ENCODE measurements around the gene EMSY.

The EMSY gene

GRCh38 chr11:76459846-76460245 lies 15.0 kb downstream of the EMSY start:
- Histone ChIP-seq H3K27me3 (ENCODE audit: insufficient read depth, low read length) (no peaks in the 10 kb centered on the region), H3K36me3 (ENCODE audit: control insufficient read depth in 1 of 2, insufficient read depth in 2 of 2, low read length in 2 of 2) (peaks cover 8 to 10% of the 10 kb centered on the region in 2 experiments), H3K4me2 (ENCODE audit: low read length) (no peak overlapping the region), H3K4me1 (ENCODE audit: control insufficient read depth in 1 of 2, insufficient read depth in 2 of 2, low read length in 2 of 2) (peaks cover 0 to 2% of the 10 kb centered on the region in 2 experiments), H3K27ac (ENCODE audit: low read depth, low read length) (no peak overlapping the region), H3K4ac (ENCODE audit: low read depth, low read length) (no peak overlapping the region), H3K9me3 (ENCODE audit: insufficient read depth, low read depth, low read length) (no peaks in the 10 kb centered on the region), H3K18ac (ENCODE audit: low read length) (no peak overlapping the region), H4K12ac (ENCODE audit: low read depth, low read length) (no peak overlapping the region), H2BK120ac (ENCODE audit: insufficient read depth, low read length, poor library complexity) (no peak overlapping the region), H3K14ac (ENCODE audit: low read length) (no peak overlapping the region), H3K4me3 (ENCODE audit: low read depth, low read length) (no peak overlapping the region), H3K79me1 (ENCODE audit: low read length) (peaks cover 2% of the 10 kb centered on the region), H3K79me2 (ENCODE audit: control insufficient read depth, insufficient read depth, low read length, poor library complexity) (no peaks in the 10 kb centered on the region), H3K23ac (ENCODE audit: low read length) (no peak overlapping the region), H3K9ac (ENCODE audit: low read length) (no peak overlapping the region), H2BK5ac (ENCODE audit: low read depth, low read length, poor library complexity) (no peak overlapping the region), H2AK5ac (ENCODE audit: low read length) (no peak overlapping the region), H4K91ac (ENCODE audit: low read depth, low read length) (no peak overlapping the region), H2BK12ac (ENCODE audit: low read length) (no peak overlapping the region), H4K8ac (ENCODE audit: low read depth, low read length) (no peak overlapping the region), H2AFZ (ENCODE audit: insufficient read depth, low read length, poor library complexity) (no peak overlapping the region)
- no CpG with 5 or more reads among the region's 3 CpGs for WGBS (ENCODE audit: extremely low coverage, insufficient coverage, insufficient read length)
- no peak for DNase-seq

GRCh38 chr11:76462317-76462716 lies 17.5 kb downstream of the EMSY start:
- Histone ChIP-seq H2BK5ac (ENCODE audit: low read depth, low read length, poor library complexity) (no peak overlapping the region), H3K79me1 (ENCODE audit: low read length) (no peaks in the 10 kb centered on the region), H3K79me2 (ENCODE audit: control insufficient read depth, insufficient read depth, low read length, poor library complexity) (no peaks in the 10 kb centered on the region), H4K8ac (ENCODE audit: low read depth, low read length) (no peak overlapping the region), H3K18ac (ENCODE audit: low read length) (no peak overlapping the region), H2BK12ac (ENCODE audit: low read length) (no peak overlapping the region), H3K27me3 (ENCODE audit: insufficient read depth, low read length) (no peaks in the 10 kb centered on the region), H3K14ac (ENCODE audit: low read length) (no peak overlapping the region), H3K9me3 (ENCODE audit: insufficient read depth, low read depth, low read length) (no peaks in the 10 kb centered on the region), H3K4me1 (ENCODE audit: control insufficient read depth in 1 of 2, insufficient read depth in 2 of 2, low read length in 2 of 2) (no peaks in the 10 kb centered on the region), H3K4me2 (ENCODE audit: low read length) (no peak overlapping the region), H2AK5ac (ENCODE audit: low read length) (no peak overlapping the region), H2AFZ (ENCODE audit: insufficient read depth, low read length, poor library complexity) (no peak overlapping the region), H3K27ac (ENCODE audit: low read depth, low read length) (no peak overlapping the region), H3K9ac (ENCODE audit: low read length) (no peak overlapping the region), H3K23ac (ENCODE audit: low read length) (no peak overlapping the region), H4K91ac (ENCODE audit: low read depth, low read length) (no peak overlapping the region), H4K12ac (ENCODE audit: low read depth, low read length) (no peak overlapping the region), H3K36me3 (ENCODE audit: control insufficient read depth in 1 of 2, insufficient read depth in 2 of 2, low read length in 2 of 2) (peaks cover 8 to 13% of the 10 kb centered on the region in 2 experiments), H3K4ac (ENCODE audit: low read depth, low read length) (no peak overlapping the region), H3K4me3 (ENCODE audit: low read depth, low read length) (no peak overlapping the region), H2BK120ac (ENCODE audit: insufficient read depth, low read length, poor library complexity) (no peak overlapping the region)
- no peak for DNase-seq

- H3K23ac ChIP-seq (ENCODE audit: low read length): no peak overlapping the region
- no peak overlapping the region for H2BK12ac ChIP-seq (ENCODE audit: low read length)
- no peak overlapping the region for H2BK120ac ChIP-seq (ENCODE audit: insufficient read depth, low read length, poor library complexity)
- no peak overlapping the region for H4K12ac ChIP-seq (ENCODE audit: low read depth, low read length)
- no peak overlapping the region for H3K9ac ChIP-seq (ENCODE audit: low read length)
- H3K79me2 ChIP-seq (ENCODE audit: control insufficient read depth, insufficient read depth, low read length, poor library complexity): no peaks in the 10 kb centered on the region
- no CpG with 5 or more reads among the region's 4 CpGs for WGBS (ENCODE audit: extremely low coverage, insufficient coverage, insufficient read length)
- no peak overlapping the region for H3K27ac ChIP-seq (ENCODE audit: low read depth, low read length)
- no peak overlapping the region for H2AFZ ChIP-seq (ENCODE audit: insufficient read depth, low read length, poor library complexity)
- H3K18ac ChIP-seq (ENCODE audit: low read length): no peak overlapping the region
- H3K36me3 ChIP-seq (ENCODE audit: control insufficient read depth in 1 of 2, insufficient read depth in 2 of 2, low read length in 2 of 2): peaks cover 3 to 11% of the 10 kb centered on the region in 2 experiments
- no peak overlapping the region for H2AK5ac ChIP-seq (ENCODE audit: low read length)
- no peak overlapping the region for H3K4me3 ChIP-seq (ENCODE audit: low read depth, low read length)
- H3K79me1 ChIP-seq (ENCODE audit: low read length): no peaks in the 10 kb centered on the region
- H3K9me3 ChIP-seq (ENCODE audit: insufficient read depth, low read depth, low read length): no peaks in the 10 kb centered on the region
- no peaks in the 10 kb centered on the region for H3K27me3 ChIP-seq (ENCODE audit: insufficient read depth, low read length)
- no peak overlapping the region for H4K91ac ChIP-seq (ENCODE audit: low read depth, low read length)
- no peaks in the 10 kb centered on the region for H3K4me1 ChIP-seq (ENCODE audit: control insufficient read depth in 1 of 2, insufficient read depth in 2 of 2, low read length in 2 of 2)
- no peak overlapping the region for H2BK5ac ChIP-seq (ENCODE audit: low read depth, low read length, poor library complexity)
- no peak overlapping the region for H3K4ac ChIP-seq (ENCODE audit: low read depth, low read length)
- DNase-seq: no peak
- H3K14ac ChIP-seq (ENCODE audit: low read length): no peak overlapping the region
- H4K8ac ChIP-seq (ENCODE audit: low read depth, low read length): no peak overlapping the region
- H3K4me2 ChIP-seq (ENCODE audit: low read length): no peak overlapping the region
Measured at GRCh38 chr11:76465701-76466100, 20.9 kb downstream of the EMSY start.

GRCh38 chr11:76466666-76467065 lies 21.8 kb downstream of the EMSY start:
- Histone ChIP-seq H3K9ac (ENCODE audit: low read length) (no peak overlapping the region), H4K12ac (ENCODE audit: low read depth, low read length) (no peak overlapping the region), H3K36me3 (ENCODE audit: control insufficient read depth in 1 of 2, insufficient read depth in 2 of 2, low read length in 2 of 2) (peaks cover 2 to 11% of the 10 kb centered on the region in 2 experiments), H3K27ac (ENCODE audit: low read depth, low read length) (no peak overlapping the region), H2AK5ac (ENCODE audit: low read length) (no peak overlapping the region), H3K79me2 (ENCODE audit: control insufficient read depth, insufficient read depth, low read length, poor library complexity) (no peaks in the 10 kb centered on the region), H3K4ac (ENCODE audit: low read depth, low read length) (no peak overlapping the region), H3K27me3 (ENCODE audit: insufficient read depth, low read length) (no peaks in the 10 kb centered on the region), H4K8ac (ENCODE audit: low read depth, low read length) (no peak overlapping the region), H3K18ac (ENCODE audit: low read length) (no peak overlapping the region), H2BK12ac (ENCODE audit: low read length) (no peak overlapping the region), H3K9me3 (ENCODE audit: insufficient read depth, low read depth, low read length) (no peaks in the 10 kb centered on the region), H3K23ac (ENCODE audit: low read length) (no peak overlapping the region), H3K14ac (ENCODE audit: low read length) (no peak overlapping the region), H4K91ac (ENCODE audit: low read depth, low read length) (no peak overlapping the region), H3K4me2 (ENCODE audit: low read length) (no peak overlapping the region), H3K4me3 (ENCODE audit: low read depth, low read length) (no peak overlapping the region), H3K4me1 (ENCODE audit: control insufficient read depth in 1 of 2, insufficient read depth in 2 of 2, low read length in 2 of 2) (no peaks in the 10 kb centered on the region), H2BK5ac (ENCODE audit: low read depth, low read length, poor library complexity) (no peak overlapping the region), H2AFZ (ENCODE audit: insufficient read depth, low read length, poor library complexity) (no peak overlapping the region), H2BK120ac (ENCODE audit: insufficient read depth, low read length, poor library complexity) (no peak overlapping the region), H3K79me1 (ENCODE audit: low read length) (no peaks in the 10 kb centered on the region)
- no peak for DNase-seq

GRCh38 chr11:76469141-76469540 lies 24.3 kb downstream of the EMSY start:
- Histone ChIP-seq H3K27ac (ENCODE audit: low read depth, low read length) (no peak overlapping the region), H3K4me1 (ENCODE audit: control insufficient read depth in 1 of 2, insufficient read depth in 2 of 2, low read length in 2 of 2) (no peaks in the 10 kb centered on the region), H2AFZ (ENCODE audit: insufficient read depth, low read length, poor library complexity) (no peak overlapping the region), H3K23ac (ENCODE audit: low read length) (no peak overlapping the region), H2AK5ac (ENCODE audit: low read length) (no peak overlapping the region), H3K18ac (ENCODE audit: low read length) (no peak overlapping the region), H3K4me3 (ENCODE audit: low read depth, low read length) (no peak overlapping the region), H3K4ac (ENCODE audit: low read depth, low read length) (no peak overlapping the region), H3K79me1 (ENCODE audit: low read length) (no peaks in the 10 kb centered on the region), H2BK12ac (ENCODE audit: low read length) (no peak overlapping the region), H4K12ac (ENCODE audit: low read depth, low read length) (no peak overlapping the region), H3K36me3 (ENCODE audit: control insufficient read depth in 1 of 2, insufficient read depth in 2 of 2, low read length in 2 of 2) (peaks cover 10 to 18% of the 10 kb centered on the region in 2 experiments), H2BK5ac (ENCODE audit: low read depth, low read length, poor library complexity) (no peak overlapping the region), H4K8ac (ENCODE audit: low read depth, low read length) (no peak overlapping the region), H3K4me2 (ENCODE audit: low read length) (no peak overlapping the region), H4K91ac (ENCODE audit: low read depth, low read length) (no peak overlapping the region), H3K9ac (ENCODE audit: low read length) (no peak overlapping the region), H3K14ac (ENCODE audit: low read length) (no peak overlapping the region), H3K79me2 (ENCODE audit: control insufficient read depth, insufficient read depth, low read length, poor library complexity) (no peaks in the 10 kb centered on the region), H3K27me3 (ENCODE audit: insufficient read depth, low read length) (no peaks in the 10 kb centered on the region), H3K9me3 (ENCODE audit: insufficient read depth, low read depth, low read length) (no peaks in the 10 kb centered on the region), H2BK120ac (ENCODE audit: insufficient read depth, low read length, poor library complexity) (no peak overlapping the region)
- DNase-seq: no peak
